Ovary (tissue), 3 donors: ENCODE measurements around the gene CAPZA2.

ENCODE experiments used
- EP300 ChIP-seq: sonication (generic); formaldehyde crosslinking; IDR thresholded peaks from one replicate; pipeline ENCODE4 v1.6.1; 2017; ENCODE audit warnings: antibody characterized with exemption
- POLR2A ChIP-seq: fragments of 450-650 bp; IDR thresholded peaks from one replicate; pipeline ENCODE4 v1.6.1; 2017; ENCODE audit warnings: antibody characterized with exemption, mild to moderate bottlenecking, moderate library complexity
- TF ChIP-seq, protein P1 (sequence below), 3 donors: fragments of 450-650 bp in 2 of 3; fragments of 200-600 bp in 1 of 3; IDR thresholded peaks; one replicate each; pipeline versions ENCODE4 v1.5.1 to v1.8.0; 2016 to 2022; ENCODE audit warnings: antibody characterized with exemption in 3 of 3, mild to moderate bottlenecking in 1 of 3
- donor health status: DM: no; HTN: no; CAD: no.

DNA sequence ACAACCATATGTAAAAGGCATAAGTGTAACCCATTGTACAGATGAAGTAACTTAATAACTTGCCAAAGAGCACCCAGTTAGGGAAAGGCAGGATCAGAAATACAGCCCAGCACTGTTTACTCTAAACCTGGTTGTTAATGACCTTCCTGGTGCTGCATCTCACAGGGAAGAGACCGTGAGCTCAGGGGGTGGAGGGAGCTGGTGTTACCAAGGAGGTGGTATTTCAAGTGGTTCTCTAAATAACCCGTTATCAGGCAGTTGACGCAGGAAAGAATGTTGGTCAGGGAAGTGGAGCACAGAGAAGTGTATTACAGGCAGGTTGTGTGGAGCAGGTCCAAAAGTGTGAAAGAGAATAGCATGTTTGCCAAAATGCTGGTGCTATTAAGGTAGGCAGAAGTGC lies 86.5 kb downstream of the CAPZA2 start:
- TF ChIP-seq, protein P1, sequence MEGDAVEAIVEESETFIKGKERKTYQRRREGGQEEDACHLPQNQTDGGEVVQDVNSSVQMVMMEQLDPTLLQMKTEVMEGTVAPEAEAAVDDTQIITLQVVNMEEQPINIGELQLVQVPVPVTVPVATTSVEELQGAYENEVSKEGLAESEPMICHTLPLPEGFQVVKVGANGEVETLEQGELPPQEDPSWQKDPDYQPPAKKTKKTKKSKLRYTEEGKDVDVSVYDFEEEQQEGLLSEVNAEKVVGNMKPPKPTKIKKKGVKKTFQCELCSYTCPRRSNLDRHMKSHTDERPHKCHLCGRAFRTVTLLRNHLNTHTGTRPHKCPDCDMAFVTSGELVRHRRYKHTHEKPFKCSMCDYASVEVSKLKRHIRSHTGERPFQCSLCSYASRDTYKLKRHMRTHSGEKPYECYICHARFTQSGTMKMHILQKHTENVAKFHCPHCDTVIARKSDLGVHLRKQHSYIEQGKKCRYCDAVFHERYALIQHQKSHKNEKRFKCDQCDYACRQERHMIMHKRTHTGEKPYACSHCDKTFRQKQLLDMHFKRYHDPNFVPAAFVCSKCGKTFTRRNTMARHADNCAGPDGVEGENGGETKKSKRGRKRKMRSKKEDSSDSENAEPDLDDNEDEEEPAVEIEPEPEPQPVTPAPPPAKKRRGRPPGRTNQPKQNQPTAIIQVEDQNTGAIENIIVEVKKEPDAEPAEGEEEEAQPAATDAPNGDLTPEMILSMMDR (IDR thresholded peaks at IDR 0.05) = no peak
- TF ChIP-seq POLR2A (no peak), EP300 (no peak)
